K562 (cell line): Measurements from ENCODE around the gene BPHL. TPM values are rescaled to one million over a fixed set of nuclear protein-coding genes. Genes with fewer than 3 reads are reported as not detected.

Experiments
- ASH1L ChIP-seq: fragments of 450-650 bp; IDR thresholded peaks from 2 replicates; pipeline ENCODE4 v1.6.1; 2018; ENCODE audit warnings: borderline replicate concordance, mild to moderate bottlenecking, low read depth; ENCODE audit not compliant: partially characterized antibody
- CCNT2 ChIP-seq: IDR thresholded peaks from 2 replicates; pipeline ENCODE4 v1.6.1; 2011; ENCODE audit warnings: borderline replicate concordance, low read depth, mild to moderate bottlenecking, moderate library complexity, mixed read lengths, low read length; ENCODE audit not compliant: insufficient read length; ENCODE audit errors: extremely low read depth
- CTBP1 ChIP-seq: fragments of 450-650 bp; IDR thresholded peaks from 2 replicates; pipeline ENCODE4 v1.6.1; 2016; ENCODE audit warnings: borderline replicate concordance
- FOS ChIP-seq: IDR thresholded peaks from 3 replicates; pipeline ENCODE4 v1.6.1; 2011; ENCODE audit not compliant: insufficient read length; ENCODE audit errors: extremely low read depth
- FOXJ3 ChIP-seq: sonication (generic); formaldehyde crosslinking; IDR thresholded peaks from 2 replicates; pipeline ENCODE4 v1.4.0; 2020; ENCODE audit warnings: mild to moderate bottlenecking, missing genetic modification reagents
- FOXP1 ChIP-seq: sonication (generic); formaldehyde crosslinking; IDR thresholded peaks from 2 replicates; pipeline ENCODE4 v1.8.0; 2022; ENCODE audit warnings: mild to moderate bottlenecking, missing genetic modification reagents
- HLTF ChIP-seq: fragments of 450-650 bp; IDR thresholded peaks from 2 replicates; pipeline ENCODE4 v1.6.1; 2016
- KAT7 ChIP-seq: sonication (generic); formaldehyde crosslinking; IDR thresholded peaks from 2 replicates; pipeline ENCODE4 v1.8.0; 2022; ENCODE audit warnings: missing genetic modification reagents, mild to moderate bottlenecking, borderline replicate concordance
- MTF1 ChIP-seq: fragments of 250-450 bp; sonication (Bioruptor Pico); IDR thresholded peaks from 2 replicates; pipeline ENCODE4 v1.9.0; 2021; ENCODE audit warnings: moderate library complexity, mild to moderate bottlenecking, inconsistent platforms, borderline replicate concordance
- NCOA4 ChIP-seq: fragments of 450-650 bp; IDR thresholded peaks from 2 replicates; pipeline ENCODE4 v1.6.1; 2018; ENCODE audit warnings: mild to moderate bottlenecking; ENCODE audit not compliant: partially characterized antibody
- NONO ChIP-seq, 2 experiments: fragments of 200-400 bp in 1 of 2; fragments of 450-650 bp in 1 of 2; formaldehyde crosslinking in 1 of 2; IDR thresholded peaks; 2 replicates each; pipeline ENCODE4 v1.6.1; 2017; ENCODE audit warnings: low read depth in 2 of 2, mild to moderate bottlenecking in 2 of 2, moderate library complexity in 2 of 2, low read length in 1 of 2
- RBM17 ChIP-seq: fragments of 200-400 bp; formaldehyde crosslinking; IDR thresholded peaks from 2 replicates; pipeline ENCODE4 v1.6.1; 2017; ENCODE audit warnings: low read depth, mild to moderate bottlenecking, low read length, borderline replicate concordance
- RFX7 ChIP-seq: fragments of 250-450 bp; sonication (Bioruptor Pico); IDR thresholded peaks from 2 replicates; pipeline ENCODE4 v1.5.1; 2021; ENCODE audit warnings: mild to moderate bottlenecking
- SMAD4 ChIP-seq: fragments of 250-450 bp; sonication (Bioruptor Pico); conservative IDR thresholded peaks from 2 replicates; pipeline ENCODE4 v1.8.0; 2021; ENCODE audit warnings: inconsistent platforms, mild to moderate bottlenecking, moderate library complexity
- SP1 ChIP-seq: sonication (generic); formaldehyde crosslinking; IDR thresholded peaks from 2 replicates; pipeline ENCODE4 v1.8.1; 2022; ENCODE audit warnings: mild to moderate bottlenecking, missing genetic modification reagents
- XRCC3 ChIP-seq: fragments of 450-650 bp; IDR thresholded peaks from 2 replicates; pipeline ENCODE4 v1.6.1; 2017; ENCODE audit warnings: mild to moderate bottlenecking, moderate library complexity
- XRCC4 ChIP-seq: IDR thresholded peaks from one replicate; pipeline ENCODE4 v1.6.1; 2011; ENCODE audit not compliant: insufficient read depth, insufficient read length; ENCODE audit errors: extremely low read depth
- ZHX1 ChIP-seq: fragments of 150-350 bp; conservative IDR thresholded peaks from 2 replicates; pipeline ENCODE4 v1.6.1; 2014; ENCODE audit warnings: low read length
- ZNF561 ChIP-seq: fragments of 450-650 bp; formaldehyde crosslinking; conservative IDR thresholded peaks from 2 replicates; pipeline ENCODE4 v1.4.0; 2020; ENCODE audit warnings: mild to moderate bottlenecking, moderate library complexity
- ZNF717 ChIP-seq: fragments of 250-450 bp; sonication (Bioruptor Pico); IDR thresholded peaks from 2 replicates; pipeline ENCODE4 v1.5.0; 2021
- ZNF764 ChIP-seq: fragments of 250-450 bp; sonication (Bioruptor Pico); IDR thresholded peaks from 2 replicates; pipeline ENCODE4 v1.4.0; 2020; ENCODE audit warnings: low read depth, mild to moderate bottlenecking, moderate library complexity
- ZNF778 ChIP-seq: fragments of 450-650 bp; formaldehyde crosslinking; IDR thresholded peaks from 2 replicates; pipeline ENCODE4 v1.4.0; 2020; ENCODE audit warnings: mild to moderate bottlenecking, moderate library complexity
- polyA plus RNA-seq, 8 experiments: library from polyadenylated mRNA; depleted of rRNA in 4 of 8; stranded (reverse) in 5 of 8; unstranded in 3 of 8; fragments of >200 nt; fragmentation: Nextera tagmentation in 2 of 8; fragmentation: Illumina TruSeq in 1 of 8; extraction: Ambion mirVana in 2 of 8; extraction: Trizol in 1 of 8; gene quantifications; 2 replicates each; pipeline versions ENCODE4 v1.2.1 to v1.2.3, GENCODE V29; 2011 to 2014; ENCODE audit warnings: inconsistent platforms in 1 of 8, missing spikeins in 1 of 8
- total RNA-seq, 7 experiments: library from RNA; depleted of rRNA in 6 of 7; stranded (reverse); fragments of >200 nt in 6 of 7; fragmentation: Illumina TruSeq in 2 of 7; extraction: Trizol in 2 of 7; gene quantifications; 2 replicates each; pipeline versions ENCODE4 v1.2.1 to v1.2.3, GENCODE V29; 2011 to 2021; ENCODE audit warnings: low replicate concordance in 1 of 7
- TF ChIP-seq, protein P1 (sequence below): IDR thresholded peaks from 2 replicates; pipeline ENCODE4 v1.6.1; 2011; ENCODE audit warnings: borderline replicate concordance, low read depth, mild to moderate bottlenecking, moderate library complexity, low read length; ENCODE audit not compliant: insufficient read depth, poor library complexity, severe bottlenecking
- TF ChIP-seq, protein P2 (sequence below): fragments of 450-650 bp; IDR thresholded peaks from 2 replicates; pipeline ENCODE4 v1.6.1; 2017; ENCODE audit warnings: mild to moderate bottlenecking, moderate library complexity

The BPHL gene
- total and polyA plus RNA-seq, 9 of the 15 experiments (the other 6 are each of a cell fraction or from before 2014, with no cell fraction given): 3.5 to 17.4 (median 8.2) TPM

DNA sequence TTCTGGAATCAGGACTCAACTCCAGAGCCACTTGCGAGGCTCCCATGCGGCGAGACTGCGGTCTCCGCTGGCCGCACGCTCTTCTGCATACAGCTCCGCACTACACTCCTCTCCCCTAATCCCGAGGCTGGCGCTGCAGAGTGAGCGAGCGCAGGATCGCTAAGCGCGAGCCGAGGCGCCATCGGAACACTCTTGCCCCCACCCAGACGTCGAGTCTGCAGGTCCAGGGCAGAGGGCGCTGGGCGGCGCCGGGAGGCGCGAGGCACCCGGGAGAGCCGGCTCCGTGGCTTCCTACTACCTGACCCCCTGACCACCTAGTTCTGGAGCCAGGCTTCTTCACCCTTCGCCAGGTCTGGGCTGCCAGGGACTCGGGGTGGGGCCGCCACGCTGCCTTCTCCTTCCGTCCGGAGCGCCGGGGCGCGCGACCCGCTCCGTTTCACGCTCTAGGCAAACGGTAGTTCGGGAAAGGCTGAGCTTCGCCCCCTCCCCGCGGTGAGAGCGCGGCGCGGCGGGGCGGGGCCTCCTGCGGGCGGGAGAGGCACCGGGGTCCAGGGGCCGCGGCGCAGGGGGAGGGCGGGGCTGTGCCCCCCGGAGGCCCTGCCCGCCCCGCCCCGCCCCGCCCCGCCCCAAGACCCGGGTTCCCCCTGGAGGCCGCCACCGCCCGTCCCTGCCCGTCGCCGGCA lies 44.2 kb downstream of the BPHL start (continued):
- TF ChIP-seq FOXP1 (CRISPR knock-in tag): peak; percentile 62
- TF ChIP-seq, protein P1, sequence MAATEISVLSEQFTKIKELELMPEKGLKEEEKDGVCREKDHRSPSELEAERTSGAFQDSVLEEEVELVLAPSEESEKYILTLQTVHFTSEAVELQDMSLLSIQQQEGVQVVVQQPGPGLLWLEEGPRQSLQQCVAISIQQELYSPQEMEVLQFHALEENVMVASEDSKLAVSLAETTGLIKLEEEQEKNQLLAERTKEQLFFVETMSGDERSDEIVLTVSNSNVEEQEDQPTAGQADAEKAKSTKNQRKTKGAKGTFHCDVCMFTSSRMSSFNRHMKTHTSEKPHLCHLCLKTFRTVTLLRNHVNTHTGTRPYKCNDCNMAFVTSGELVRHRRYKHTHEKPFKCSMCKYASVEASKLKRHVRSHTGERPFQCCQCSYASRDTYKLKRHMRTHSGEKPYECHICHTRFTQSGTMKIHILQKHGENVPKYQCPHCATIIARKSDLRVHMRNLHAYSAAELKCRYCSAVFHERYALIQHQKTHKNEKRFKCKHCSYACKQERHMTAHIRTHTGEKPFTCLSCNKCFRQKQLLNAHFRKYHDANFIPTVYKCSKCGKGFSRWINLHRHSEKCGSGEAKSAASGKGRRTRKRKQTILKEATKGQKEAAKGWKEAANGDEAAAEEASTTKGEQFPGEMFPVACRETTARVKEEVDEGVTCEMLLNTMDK: peak; percentile 92
- peak; percentile 90 for TF ChIP-seq SMAD4 (CRISPR knock-in tag)
- TF ChIP-seq CTBP1: peak; percentile 80
- TF ChIP-seq HLTF: peak; percentile 81; the same call in 1 of the 2 replicates
- TF ChIP-seq ZHX1: no peak
- TF ChIP-seq FOS: no peak
- no peak for TF ChIP-seq XRCC4
- TF ChIP-seq CCNT2: peak; percentile 76
- no peak for TF ChIP-seq XRCC3
- TF ChIP-seq, protein P2, sequence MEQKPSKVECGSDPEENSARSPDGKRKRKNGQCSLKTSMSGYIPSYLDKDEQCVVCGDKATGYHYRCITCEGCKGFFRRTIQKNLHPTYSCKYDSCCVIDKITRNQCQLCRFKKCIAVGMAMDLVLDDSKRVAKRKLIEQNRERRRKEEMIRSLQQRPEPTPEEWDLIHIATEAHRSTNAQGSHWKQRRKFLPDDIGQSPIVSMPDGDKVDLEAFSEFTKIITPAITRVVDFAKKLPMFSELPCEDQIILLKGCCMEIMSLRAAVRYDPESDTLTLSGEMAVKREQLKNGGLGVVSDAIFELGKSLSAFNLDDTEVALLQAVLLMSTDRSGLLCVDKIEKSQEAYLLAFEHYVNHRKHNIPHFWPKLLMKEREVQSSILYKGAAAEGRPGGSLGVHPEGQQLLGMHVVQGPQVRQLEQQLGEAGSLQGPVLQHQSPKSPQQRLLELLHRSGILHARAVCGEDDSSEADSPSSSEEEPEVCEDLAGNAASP: no peak
- peak; percentile 42 to 60; a peak in 1 of 4 replicates for TF ChIP-seq NONO (IDR thresholded peaks at IDR 0.05; ENCODE audit: low read depth in 2 of 2, low read length in 1 of 2)
- TF ChIP-seq RFX7: no peak
- TF ChIP-seq ZNF717 (CRISPR knock-in tag): no peak
- 0 out of 2 replicates have a peak, but pooled peaks have one; percentile 61 for TF ChIP-seq ZNF561 (CRISPR knock-in tag)
- TF ChIP-seq KAT7 (CRISPR knock-in tag): no peak
- TF ChIP-seq ASH1L: no peak
- TF ChIP-seq RBM17: no peak
- no peak for TF ChIP-seq ZNF778 (CRISPR knock-in tag)
- TF ChIP-seq MTF1 (CRISPR knock-in tag): no peak
- TF ChIP-seq ZNF764 (CRISPR knock-in tag): no peak
- no peak for TF ChIP-seq SP1
- no peak for TF ChIP-seq FOXJ3
- TF ChIP-seq NCOA4: no peak
